Psoas muscle (tissue), 8 donors: ENCODE data around the gene PRKACG. TPM values are rescaled to one million over a fixed set of nuclear protein-coding genes. Genes with fewer than 3 reads are reported as not detected.

Experiments
- ATAC-seq, 4 donors: fragments of 200-7000 bp; cut with Tn5 transposase; one replicate each; pipeline ENCODE4 v1.9.1; 2020; ENCODE audit warnings: moderate library complexity in 3 of 4, mild to moderate bottlenecking in 2 of 4
- DNase-seq, 2 donors: peaks; one replicate each; pipeline ENCODE4 v3.0.0-alpha.2; 2020
- H3K27ac ChIP-seq: fragments of 200-600 bp; one replicate; pipeline ENCODE4 v1.8.0; 2022
- H3K27me3 ChIP-seq, 3 donors: fragments of 200-600 bp in 1 of 3; one replicate each; pipeline versions ENCODE4 v1.6.1 to v1.8.0; 2013 to 2022; ENCODE audit warnings: low read length in 2 of 3, mild to moderate bottlenecking in 2 of 3, moderate library complexity in 1 of 3; ENCODE audit not compliant: insufficient read depth in 3 of 3
- H3K36me3 ChIP-seq, 2 donors: fragments of 200-600 bp in 1 of 2; one replicate each; pipeline versions ENCODE4 v1.6.1 to v1.8.0; 2013 to 2022; ENCODE audit warnings: low read depth in 1 of 2, mild to moderate bottlenecking in 1 of 2, moderate library complexity in 1 of 2; ENCODE audit not compliant: insufficient read depth in 1 of 2
- H3K4me1 ChIP-seq: fragments of 200-600 bp; one replicate; pipeline ENCODE4 v1.8.0; 2022
- H3K4me3 ChIP-seq: fragments of 200-600 bp; one replicate; pipeline ENCODE4 v1.8.0; 2022; ENCODE audit warnings: mild to moderate bottlenecking
- H3K9me3 ChIP-seq: fragments of 200-600 bp; one replicate; pipeline ENCODE4 v1.8.0; 2022
- CTCF ChIP-seq: fragments of 200-600 bp; IDR thresholded peaks from one replicate; pipeline ENCODE4 v1.8.0; 2022; ENCODE audit warnings: antibody characterized with exemption
- WGBS, 3 donors: extraction: QIAGEN DNeasy Blood & Tissue Kit; methylation state at CpG; one replicate each; pipeline versions ENCODE4 v1.1.6 to v1.1.7; 2013; 5-methylcytosine and 5-hydroxymethylcytosine counted together
- intact Hi-C, 2 donors: fragments of 100-400 bp; cut with DNase I; formaldehyde crosslinking; loops; one replicate each; pipeline versions ENCODE4 v1.11.0 to v1.14.2; 2022
- polyA plus RNA-seq, 3 donors: library from polyadenylated mRNA; stranded (reverse); fragments of 200-250 nt; gene quantifications; one replicate each; pipeline ENCODE4 v1.2.3, GENCODE V29; 2013
- total RNA-seq, 4 donors: library from RNA; stranded (reverse); fragmentation: NEBNext Ultra II Directional in 2 of 4; extraction: Animal tissue kit (Norgen Biotek cat#: 25700) in 2 of 4; gene quantifications; one replicate each; pipeline versions ENCODE4 v1.2.1 to v1.2.4, GENCODE V29; 2021 to 2023
- donor health status: healthy with polysubstance abuse.
- donor health status: DM: no; HTN: no; CAD: no; lungs with moderate emphysema.
- donor health status: Bipolar disorder and iron deficiency.
- donor health status: healthy.
- donor health status: DM: yes; HTN: yes; CAD: no.
- donor health status: DM: no; HTN: no; CAD: no.
- donor health status: DM: no; HTN: no; CAD: no.
- donor health status: DM: yes; HTN: yes; CAD: no.

The PRKACG gene
- total and polyA plus RNA-seq, 7 donors: not detected

- H3K4me3 ChIP-seq: no peak overlapping the region
- ATAC-seq (no peak), DNase-seq (no peak)
- no peaks in the 10 kb centered on the region for H3K36me3 ChIP-seq
- intact Hi-C loops: no loop called here
- no peak overlapping the region for H3K27ac ChIP-seq
- no peak for TF ChIP-seq CTCF
- H3K9me3 ChIP-seq: no peaks in the 10 kb centered on the region
- H3K4me1 ChIP-seq: no peaks in the 10 kb centered on the region
- 64 to 69% (median 68%) methylated on average over 1 of the region's 1 CpG for WGBS, 3 donors
- H3K27me3 ChIP-seq: no peaks in the 10 kb centered on the region
These were observed 17.1 kb upstream of the PRKACG start for GRCh38 chr9:69030851-69031645.

- ATAC-seq (no peak), DNase-seq (no peak)
- Histone ChIP-seq H3K4me3 (no peak overlapping the region), H3K4me1 (no peaks in the 10 kb centered on the region), H3K9me3 (no peaks in the 10 kb centered on the region), H3K27ac (no peak overlapping the region), H3K27me3 (peaks cover 0 to under 1% (median 0%) of the 10 kb centered on the region in 3 donors), H3K36me3 (no peaks in the 10 kb centered on the region)
- TF ChIP-seq CTCF: no peak
- intact Hi-C loops: no loop called here
These were observed 15.6 kb upstream of the PRKACG start for GRCh38 chr9:69029535-69029934.

GRCh38 chr9:69028754-69029153 lies 14.8 kb upstream of the PRKACG start:
- 92 to 94% (median 93%) methylated on average over 2 of the region's 2 CpGs for WGBS, 3 donors
- intact Hi-C loops: no loop called here
- Histone ChIP-seq H3K27me3 (peaks cover 0 to 1% (median 0%) of the 10 kb centered on the region in 3 donors), H3K9me3 (no peaks in the 10 kb centered on the region), H3K36me3 (no peaks in the 10 kb centered on the region), H3K4me1 (no peaks in the 10 kb centered on the region), H3K4me3 (no peak overlapping the region), H3K27ac (no peak overlapping the region)
- no peak for TF ChIP-seq CTCF
- DNase-seq: no peak
- no peak for ATAC-seq

- 35 to 57% (median 51%) methylated on average over 5 of the region's 5 CpGs for WGBS, 3 donors
- intact Hi-C loops: no loop called here
These were observed 13.6 kb upstream of the PRKACG start for GRCh38 chr9:69027355-69028097.

More at GRCh38 chr9:69027355-69028097, 13.6 kb upstream of the PRKACG start:
- no peak overlapping the region for H3K4me3 ChIP-seq
- no peak overlapping the region for H3K27ac ChIP-seq
- H3K27me3 ChIP-seq: peaks cover 0 to 1% (median 0%) of the 10 kb centered on the region in 3 donors
- peak; percentile 44 to 84 (median 80) for ATAC-seq
- DNase-seq: no peak
- TF ChIP-seq CTCF: peak; percentile 68
- no peaks in the 10 kb centered on the region for H3K36me3 ChIP-seq
- no peaks in the 10 kb centered on the region for H3K9me3 ChIP-seq
- H3K4me1 ChIP-seq: no peaks in the 10 kb centered on the region
